ENCODE results near the gene TMEM168. TPM values are rescaled to one million over a fixed set of nuclear protein-coding genes. Genes with fewer than 3 reads are reported as not detected.
"Not testable (repeated sequence)": the region's sequence is repeated elsewhere in the genome, so short reads cannot be mapped to it uniquely, and the experiment has no call there.

Gene TMEM168, protein sequence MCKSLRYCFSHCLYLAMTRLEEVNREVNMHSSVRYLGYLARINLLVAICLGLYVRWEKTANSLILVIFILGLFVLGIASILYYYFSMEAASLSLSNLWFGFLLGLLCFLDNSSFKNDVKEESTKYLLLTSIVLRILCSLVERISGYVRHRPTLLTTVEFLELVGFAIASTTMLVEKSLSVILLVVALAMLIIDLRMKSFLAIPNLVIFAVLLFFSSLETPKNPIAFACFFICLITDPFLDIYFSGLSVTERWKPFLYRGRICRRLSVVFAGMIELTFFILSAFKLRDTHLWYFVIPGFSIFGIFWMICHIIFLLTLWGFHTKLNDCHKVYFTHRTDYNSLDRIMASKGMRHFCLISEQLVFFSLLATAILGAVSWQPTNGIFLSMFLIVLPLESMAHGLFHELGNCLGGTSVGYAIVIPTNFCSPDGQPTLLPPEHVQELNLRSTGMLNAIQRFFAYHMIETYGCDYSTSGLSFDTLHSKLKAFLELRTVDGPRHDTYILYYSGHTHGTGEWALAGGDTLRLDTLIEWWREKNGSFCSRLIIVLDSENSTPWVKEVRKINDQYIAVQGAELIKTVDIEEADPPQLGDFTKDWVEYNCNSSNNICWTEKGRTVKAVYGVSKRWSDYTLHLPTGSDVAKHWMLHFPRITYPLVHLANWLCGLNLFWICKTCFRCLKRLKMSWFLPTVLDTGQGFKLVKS
- total RNA-seq = 10 to 100 TPM; 13.4 to 30.1 (median 23.0) TPM
- polyA plus RNA-seq = 10 to 100 TPM in 1 of 2 donors, 1 to 10 TPM in 1; 9.3 to 17.3 TPM
- long read RNA-seq, donor 1, full-length matches to known transcripts = 2 of 44 reads
- long read RNA-seq, donor 1, partial matches to known transcripts = 3 of 44 reads
- long read RNA-seq, donor 1, other reads (novel, unspliced or antisense) = 39 of 44 reads
- long read RNA-seq, donor 2, full-length matches to known transcripts = 17 of 17 reads
- long read RNA-seq, donor 2, partial matches to known transcripts = 0 of 17 reads
- long read RNA-seq, donor 2, other reads (novel, unspliced or antisense) = 0 of 17 reads
- long read RNA-seq, donor 3, full-length matches to known transcripts = 58 of 77 reads
- long read RNA-seq, donor 3, partial matches to known transcripts = 3 of 77 reads
- long read RNA-seq, donor 3, other reads (novel, unspliced or antisense) = 16 of 77 reads

DNA sequence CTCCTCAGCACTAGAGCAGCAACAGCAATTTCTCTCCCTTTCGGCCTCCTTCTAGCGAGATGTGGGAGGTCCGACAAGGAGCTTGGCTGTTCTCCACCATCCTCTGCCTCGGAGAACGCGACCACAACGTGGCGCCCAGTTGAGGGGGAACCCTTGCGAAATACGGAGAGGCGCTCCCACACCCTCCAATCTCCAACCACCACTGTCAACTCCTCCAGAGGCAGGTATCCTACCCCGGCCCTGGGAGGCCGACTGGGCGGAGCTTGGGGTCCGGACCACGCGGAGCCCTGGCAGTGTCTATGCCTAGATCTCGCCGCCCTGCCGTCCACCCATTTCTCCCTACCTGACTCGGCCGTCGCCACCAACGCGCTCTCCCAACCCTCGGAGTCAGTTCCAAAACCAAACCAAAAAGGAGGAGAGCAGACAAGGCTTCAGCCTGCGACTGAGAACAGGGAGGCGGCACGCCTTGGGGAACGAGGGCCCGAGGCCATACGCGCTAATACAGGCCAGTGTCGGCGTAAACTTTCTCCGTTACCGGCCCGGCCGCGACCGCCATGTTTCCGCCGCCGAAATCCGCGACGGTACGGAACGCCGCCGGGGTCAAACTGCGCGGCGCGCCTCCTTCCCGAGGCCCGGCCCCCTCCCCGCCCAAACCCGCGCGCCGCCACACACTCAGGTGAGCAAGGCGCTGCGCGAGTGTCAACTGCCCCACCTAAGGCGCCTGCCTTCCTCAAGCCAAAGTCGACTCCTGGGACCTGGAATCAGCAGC, at the start of gene TMEM168:
Gene TMEM168 (minus strand): TSS at position 577 of the 769 bp plus-strand sequence. CDS start 5,568 bp downstream, outside the sequence.
- 1% methylated on average over 63 to 67 of the region's 67 CpGs for WGBS, 3 donors

DNA sequence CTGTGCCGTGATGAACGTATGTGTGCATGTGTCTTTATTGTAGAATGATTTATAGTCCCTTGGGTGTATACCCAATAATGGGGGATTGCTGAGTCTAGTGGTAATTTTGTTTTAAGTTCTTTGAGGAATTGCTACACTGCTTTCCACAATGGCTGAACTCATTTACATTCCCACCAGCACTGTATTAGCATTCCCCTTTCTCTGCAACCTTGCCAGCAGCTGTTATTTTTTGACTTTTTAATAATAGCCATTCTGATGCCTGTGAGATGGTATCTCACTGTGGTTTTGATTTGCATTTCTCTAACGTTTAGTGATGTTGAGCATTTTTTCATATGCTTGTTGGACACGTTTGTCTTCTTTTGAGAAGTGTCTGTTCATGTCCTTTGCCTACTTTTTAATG, 45.7 kb upstream of the TMEM168 start:
- H3K4me1 ChIP-seq (ENCODE audit: insufficient read depth); H3K27me3 ChIP-seq; H3K4me3 ChIP-seq; DNase-seq; H3K27ac ChIP-seq; H3K9me3 ChIP-seq; intact Hi-C loops (cut with DNase I); H3K36me3 ChIP-seq: not testable (repeated sequence)
- WGBS, 3 donors = 81 to 86% (median 84%) methylated on average over 4 of the region's 4 CpGs

More for the DNA sequence above, at the start of gene TMEM168:
- H3K4me3 ChIP-seq = peak within 1 kb of the TSS; percentile 74
- intact Hi-C loops (cut with DNase I) = no loop called here
- TF ChIP-seq POLR2A (IDR thresholded peaks at IDR 0.05) (no peak), EP300 (IDR thresholded peaks at IDR 0.05) (no peak)
- TF ChIP-seq, protein P1, sequence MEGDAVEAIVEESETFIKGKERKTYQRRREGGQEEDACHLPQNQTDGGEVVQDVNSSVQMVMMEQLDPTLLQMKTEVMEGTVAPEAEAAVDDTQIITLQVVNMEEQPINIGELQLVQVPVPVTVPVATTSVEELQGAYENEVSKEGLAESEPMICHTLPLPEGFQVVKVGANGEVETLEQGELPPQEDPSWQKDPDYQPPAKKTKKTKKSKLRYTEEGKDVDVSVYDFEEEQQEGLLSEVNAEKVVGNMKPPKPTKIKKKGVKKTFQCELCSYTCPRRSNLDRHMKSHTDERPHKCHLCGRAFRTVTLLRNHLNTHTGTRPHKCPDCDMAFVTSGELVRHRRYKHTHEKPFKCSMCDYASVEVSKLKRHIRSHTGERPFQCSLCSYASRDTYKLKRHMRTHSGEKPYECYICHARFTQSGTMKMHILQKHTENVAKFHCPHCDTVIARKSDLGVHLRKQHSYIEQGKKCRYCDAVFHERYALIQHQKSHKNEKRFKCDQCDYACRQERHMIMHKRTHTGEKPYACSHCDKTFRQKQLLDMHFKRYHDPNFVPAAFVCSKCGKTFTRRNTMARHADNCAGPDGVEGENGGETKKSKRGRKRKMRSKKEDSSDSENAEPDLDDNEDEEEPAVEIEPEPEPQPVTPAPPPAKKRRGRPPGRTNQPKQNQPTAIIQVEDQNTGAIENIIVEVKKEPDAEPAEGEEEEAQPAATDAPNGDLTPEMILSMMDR (IDR thresholded peaks at IDR 0.05) = no peak
- no peaks in the 10 kb centered on the region for H3K36me3 ChIP-seq
- H3K27ac ChIP-seq = peak within 1 kb of the TSS; percentile 69 to 77
- H3K4me1 ChIP-seq (ENCODE audit: insufficient read depth) = peaks cover 5% of the 10 kb centered on the region
- DNase-seq = peak; percentile 70 to 88 (median 80)
- no peaks in the 10 kb centered on the region for H3K9me3 ChIP-seq
- H3K27me3 ChIP-seq = no peaks in the 10 kb centered on the region

DNA sequence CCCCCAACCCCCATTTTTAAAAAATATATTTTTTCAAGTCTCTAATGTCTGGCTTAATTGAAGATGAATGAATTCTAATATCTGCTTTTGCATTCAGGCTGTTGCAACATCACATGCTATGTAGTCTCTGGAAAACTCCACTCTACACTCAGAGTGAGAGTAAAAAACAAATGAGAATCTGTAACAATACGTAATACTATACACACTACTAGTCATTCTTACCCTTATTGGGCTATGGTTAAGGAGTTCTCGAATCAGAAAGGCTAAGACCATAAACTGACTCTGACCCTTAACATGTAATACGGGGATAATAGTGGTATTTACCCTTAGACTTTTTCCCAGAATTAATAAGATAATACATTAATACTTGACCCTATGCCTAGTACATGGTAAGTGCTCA, 42.9 kb upstream of the TMEM168 start:
- no peak for DNase-seq
- WGBS, 3 donors = 96 to 98% (median 97%) methylated on average over 3 of the region's 3 CpGs
- intact Hi-C loops (cut with DNase I) = no loop called here
- H3K4me1 ChIP-seq (ENCODE audit: insufficient read depth) = no peaks in the 10 kb centered on the region
- no peak overlapping the region for H3K27ac ChIP-seq
- TF ChIP-seq EP300 (IDR thresholded peaks at IDR 0.05) = no peak
- TF ChIP-seq, protein P1 (IDR thresholded peaks at IDR 0.05) = no peak
- TF ChIP-seq POLR2A (IDR thresholded peaks at IDR 0.05) = no peak
- no peaks in the 10 kb centered on the region for H3K9me3 ChIP-seq
- H3K27me3 ChIP-seq = no peaks in the 10 kb centered on the region
- H3K36me3 ChIP-seq = no peaks in the 10 kb centered on the region
- no peak overlapping the region for H3K4me3 ChIP-seq

DNA sequence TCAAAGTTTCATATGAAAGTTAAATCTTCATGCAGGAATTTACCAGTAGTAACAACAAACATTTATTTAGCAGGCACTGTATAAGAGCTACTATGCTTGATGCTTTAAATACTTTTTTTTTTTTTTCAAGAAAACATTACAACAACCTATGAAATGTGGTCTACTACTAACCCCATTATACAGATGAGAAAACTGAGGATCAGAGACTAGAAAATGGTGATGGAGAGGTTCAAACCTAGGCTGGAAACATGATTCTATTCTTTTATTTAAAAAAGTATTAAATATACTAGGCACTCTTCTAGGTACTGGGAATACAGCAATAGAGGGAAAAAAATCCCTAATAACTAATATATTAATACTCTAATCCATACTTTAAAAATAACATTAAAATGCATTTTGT, 40.6 kb upstream of the TMEM168 start:
- Histone ChIP-seq H3K4me3 (no peak overlapping the region), H3K27ac (no peak overlapping the region), H3K9me3 (no peaks in the 10 kb centered on the region), H3K4me1 (ENCODE audit: insufficient read depth) (no peaks in the 10 kb centered on the region), H3K36me3 (no peaks in the 10 kb centered on the region), H3K27me3 (no peaks in the 10 kb centered on the region)
- intact Hi-C loops (cut with DNase I) = no loop called here
- TF ChIP-seq POLR2A (IDR thresholded peaks at IDR 0.05) = no peak
- TF ChIP-seq, protein P1 (IDR thresholded peaks at IDR 0.05) = no peak
- TF ChIP-seq EP300 (IDR thresholded peaks at IDR 0.05) = no peak
- DNase-seq = no peak
